Osteoblast (primary cell): ENCODE data around the gene ACOX3. TPM values are rescaled to one million over a fixed set of nuclear protein-coding genes. Genes with fewer than 3 reads are reported as not detected.

ENCODE experiments used
- DNase-seq: peaks from one replicate; pipeline ENCODE4 v3.0.0; 2011; ENCODE audit warnings: low spot score, mixed read lengths; ENCODE audit not compliant: insufficient read length; ENCODE audit errors: missing footprints
- H2AFZ ChIP-seq: 2 replicates; pipeline ENCODE4 v1.6.0; 2011; ENCODE audit warnings: mild to moderate bottlenecking, low read length
- H3K27ac ChIP-seq: 2 replicates; pipeline ENCODE4 v1.5.1; 2011; ENCODE audit warnings: mild to moderate bottlenecking, low read depth, low read length, moderate library complexity
- H3K27me3 ChIP-seq: 2 replicates; pipeline ENCODE4 v1.6.0; 2012; ENCODE audit warnings: mild to moderate bottlenecking, control low read depth, inconsistent platforms, low read length, moderate library complexity; ENCODE audit not compliant: insufficient read depth
- H3K36me3 ChIP-seq: 2 replicates; pipeline ENCODE4 v1.5.1; 2011; ENCODE audit warnings: mild to moderate bottlenecking, low read length, control low read depth, moderate library complexity; ENCODE audit not compliant: insufficient read depth
- H3K4me1 ChIP-seq: 2 replicates; pipeline ENCODE4 v1.5.1; 2011; ENCODE audit warnings: mild to moderate bottlenecking, low read length, control low read depth, moderate library complexity; ENCODE audit not compliant: insufficient read depth
- H3K4me2 ChIP-seq: 2 replicates; pipeline ENCODE4 v1.6.0; 2011; ENCODE audit warnings: mild to moderate bottlenecking, low read length; ENCODE audit not compliant: insufficient read depth
- H3K4me3 ChIP-seq: fragments of 200-600 bp; sonication (generic); 3 replicates; pipeline ENCODE4 v1.5.1; 2012; ENCODE audit warnings: mild to moderate bottlenecking, low read length, inconsistent platforms; ENCODE audit not compliant: insufficient read depth
- H3K79me2 ChIP-seq: 2 replicates; pipeline ENCODE4 v1.6.0; 2012; ENCODE audit warnings: mild to moderate bottlenecking, low read length, control low read depth, inconsistent platforms; ENCODE audit not compliant: insufficient read depth
- H3K9me3 ChIP-seq: 2 replicates; pipeline ENCODE4 v1.5.1; 2011; ENCODE audit warnings: low read depth, low read length, control low read depth
- H4K20me1 ChIP-seq: 2 replicates; pipeline ENCODE4 v1.6.0; 2012; ENCODE audit warnings: mild to moderate bottlenecking, low read length, control low read depth; ENCODE audit not compliant: insufficient read depth
- total RNA-seq: library from RNA; depleted of rRNA; stranded (reverse); fragments of >200 nt; gene quantifications from 2 replicates; pipeline ENCODE4 v1.2.3, GENCODE V29; 2012
- TF ChIP-seq, protein P1 (sequence below): IDR thresholded peaks from 2 replicates; pipeline ENCODE4 v1.5.1; 2011; ENCODE audit warnings: mild to moderate bottlenecking, low read depth, low read length, moderate library complexity; ENCODE audit errors: extremely low read depth

ACOX3 gene
- total RNA-seq, 1 donor, result 24.2 TPM

DNA sequence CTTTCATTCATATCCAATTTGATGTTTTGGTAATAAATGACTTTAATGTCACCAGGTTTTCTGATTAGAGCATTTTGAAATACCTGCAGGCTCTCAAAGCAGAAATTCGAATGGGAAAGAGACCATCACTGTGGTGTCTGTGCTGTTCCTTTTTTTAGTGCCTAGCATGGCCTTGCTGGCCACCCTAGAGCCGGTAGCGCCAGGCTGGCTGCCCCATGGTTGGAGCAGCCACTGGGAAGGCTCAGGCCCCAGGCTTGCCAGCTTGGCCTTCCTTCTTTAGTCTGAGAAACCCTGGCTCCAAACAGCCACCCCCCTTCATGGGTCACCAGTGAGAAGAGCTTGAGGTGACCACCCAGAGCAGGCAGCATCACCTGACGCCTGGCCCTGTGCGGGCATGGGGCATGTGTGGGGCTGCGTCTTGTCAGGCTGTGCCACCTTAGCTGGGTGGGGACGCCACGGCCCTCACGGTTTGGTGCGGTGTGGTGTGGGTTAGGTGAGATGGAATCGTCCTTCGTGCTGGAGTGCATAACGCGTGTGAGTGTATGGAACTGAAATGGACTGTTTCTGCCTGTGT is 30.0 kb upstream of the ACOX3 start:
- Histone ChIP-seq H3K4me1 (peaks cover 21% of the 10 kb centered on the region), H2AFZ (no peak overlapping the region), H3K4me3 (no peak overlapping the region), H3K36me3 (peaks cover 30% of the 10 kb centered on the region), H3K27me3 (no peaks in the 10 kb centered on the region), H4K20me1 (peaks cover 12% of the 10 kb centered on the region), H3K4me2 (no peak overlapping the region), H3K79me2 (no peaks in the 10 kb centered on the region), H3K27ac (no peak overlapping the region), H3K9me3 (no peaks in the 10 kb centered on the region)
- peak; percentile 62 for DNase-seq
- TF ChIP-seq, protein P1, sequence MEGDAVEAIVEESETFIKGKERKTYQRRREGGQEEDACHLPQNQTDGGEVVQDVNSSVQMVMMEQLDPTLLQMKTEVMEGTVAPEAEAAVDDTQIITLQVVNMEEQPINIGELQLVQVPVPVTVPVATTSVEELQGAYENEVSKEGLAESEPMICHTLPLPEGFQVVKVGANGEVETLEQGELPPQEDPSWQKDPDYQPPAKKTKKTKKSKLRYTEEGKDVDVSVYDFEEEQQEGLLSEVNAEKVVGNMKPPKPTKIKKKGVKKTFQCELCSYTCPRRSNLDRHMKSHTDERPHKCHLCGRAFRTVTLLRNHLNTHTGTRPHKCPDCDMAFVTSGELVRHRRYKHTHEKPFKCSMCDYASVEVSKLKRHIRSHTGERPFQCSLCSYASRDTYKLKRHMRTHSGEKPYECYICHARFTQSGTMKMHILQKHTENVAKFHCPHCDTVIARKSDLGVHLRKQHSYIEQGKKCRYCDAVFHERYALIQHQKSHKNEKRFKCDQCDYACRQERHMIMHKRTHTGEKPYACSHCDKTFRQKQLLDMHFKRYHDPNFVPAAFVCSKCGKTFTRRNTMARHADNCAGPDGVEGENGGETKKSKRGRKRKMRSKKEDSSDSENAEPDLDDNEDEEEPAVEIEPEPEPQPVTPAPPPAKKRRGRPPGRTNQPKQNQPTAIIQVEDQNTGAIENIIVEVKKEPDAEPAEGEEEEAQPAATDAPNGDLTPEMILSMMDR, result no peak

DNA sequence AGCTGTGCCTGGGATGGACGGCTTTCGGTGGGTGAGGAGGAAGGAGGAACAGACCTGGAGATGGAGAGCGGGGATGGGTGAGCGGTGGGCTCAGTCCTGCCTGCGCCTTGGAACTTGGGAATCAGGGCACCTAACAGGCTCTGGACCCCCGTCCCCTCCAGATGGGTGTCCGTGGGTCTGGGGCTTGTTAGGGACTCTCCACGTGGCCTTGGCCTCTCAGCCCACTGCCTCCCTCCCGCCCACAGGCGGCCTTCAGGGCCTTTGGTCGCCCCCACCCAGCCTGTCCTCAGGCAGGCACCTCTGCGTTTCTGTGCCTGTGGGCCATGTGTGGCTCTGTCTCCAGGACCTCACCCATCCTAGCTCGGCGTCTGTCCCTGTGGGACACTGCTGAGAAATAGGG is 29.0 kb upstream of the ACOX3 start:
- peaks cover 35% of the 10 kb centered on the region for H3K36me3 ChIP-seq
- H3K4me1 ChIP-seq, result peaks cover 21% of the 10 kb centered on the region
- no peak overlapping the region for H3K4me2 ChIP-seq
- H3K79me2 ChIP-seq, result no peaks in the 10 kb centered on the region
- H2AFZ ChIP-seq, result no peak overlapping the region
- no peak overlapping the region for H3K4me3 ChIP-seq
- no peaks in the 10 kb centered on the region for H3K9me3 ChIP-seq
- no peak overlapping the region for H3K27ac ChIP-seq
- peak; percentile 65 for DNase-seq
- peaks cover 12% of the 10 kb centered on the region for H4K20me1 ChIP-seq
- TF ChIP-seq, protein P1, result no peak
- no peaks in the 10 kb centered on the region for H3K27me3 ChIP-seq

DNA sequence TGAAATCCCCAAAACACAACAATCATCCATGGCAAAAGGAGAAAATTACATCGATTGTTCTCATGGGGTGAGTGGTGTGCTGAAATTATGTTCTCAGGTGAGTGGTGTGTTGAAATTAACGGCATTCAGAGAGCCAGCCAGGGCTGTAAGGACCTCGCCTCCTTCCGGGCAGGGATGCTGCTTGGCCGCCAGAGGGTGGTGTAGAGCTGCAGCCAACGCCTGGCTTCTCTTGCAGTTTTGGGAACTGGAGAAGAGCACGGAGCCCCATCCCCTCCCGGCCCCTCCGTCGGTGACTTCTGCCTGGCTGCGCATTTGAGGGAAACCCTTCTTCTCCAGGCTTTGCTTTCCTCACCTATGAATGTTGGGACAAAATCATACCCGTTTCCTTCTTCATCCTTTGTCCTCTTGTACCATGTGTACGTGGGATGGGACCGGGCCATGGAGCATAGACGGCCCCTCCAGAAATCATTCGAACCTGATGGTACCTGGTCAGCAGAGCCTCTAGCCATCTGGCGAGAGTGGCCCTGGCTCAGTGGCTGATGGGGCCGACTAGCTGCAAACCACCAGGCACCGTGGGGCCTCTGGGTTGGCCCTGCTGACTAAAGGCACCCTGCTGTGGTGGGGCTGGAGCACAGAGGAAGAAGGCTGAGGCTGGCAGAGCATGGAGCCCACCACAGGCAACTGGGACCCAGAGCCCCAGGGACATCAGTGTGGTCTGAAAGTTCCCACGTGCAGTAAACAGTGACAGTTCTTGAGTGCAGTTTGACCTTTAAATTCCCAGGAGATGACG is 28.4 kb upstream of the ACOX3 start:
- H3K4me2 ChIP-seq, result no peak overlapping the region
- peak; percentile 96 for DNase-seq
- peaks cover 12% of the 10 kb centered on the region for H4K20me1 ChIP-seq
- H3K27me3 ChIP-seq, result no peaks in the 10 kb centered on the region
- peaks cover 42% of the 10 kb centered on the region for H3K36me3 ChIP-seq
- no peak overlapping the region for H3K27ac ChIP-seq
- H3K9me3 ChIP-seq, result no peaks in the 10 kb centered on the region
- H3K4me1 ChIP-seq, result peaks cover 21% of the 10 kb centered on the region
- H2AFZ ChIP-seq, result no peak overlapping the region
- H3K79me2 ChIP-seq, result no peaks in the 10 kb centered on the region
- no peak overlapping the region for H3K4me3 ChIP-seq
- TF ChIP-seq, protein P1, result peak; percentile 95

DNA sequence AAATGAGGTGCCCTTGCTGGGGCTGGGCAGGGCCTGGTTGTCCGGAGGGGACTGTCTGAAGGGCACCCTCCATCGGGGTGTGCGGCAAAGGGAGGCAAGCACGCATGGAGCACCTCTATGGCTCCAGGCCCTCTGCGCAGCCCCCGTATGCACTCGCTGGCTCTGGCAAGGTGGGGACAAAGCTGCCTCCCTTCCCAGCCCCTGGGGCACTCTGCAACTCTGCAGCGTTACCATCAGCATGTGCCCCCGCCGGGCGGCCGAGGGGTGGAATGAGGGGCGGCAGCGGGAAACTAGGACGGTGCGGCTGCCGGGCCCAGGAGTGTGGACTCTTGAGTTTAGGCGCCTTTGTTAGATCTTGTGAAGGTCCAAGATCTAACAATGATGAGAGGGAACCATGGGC is 26.5 kb upstream of the ACOX3 start:
- Histone ChIP-seq H4K20me1 (peaks cover 4% of the 10 kb centered on the region), H3K9me3 (no peaks in the 10 kb centered on the region), H3K4me3 (no peak overlapping the region), H3K27ac (no peak overlapping the region), H2AFZ (no peak overlapping the region), H3K27me3 (no peaks in the 10 kb centered on the region), H3K79me2 (no peaks in the 10 kb centered on the region), H3K4me1 (peaks cover 3% of the 10 kb centered on the region), H3K4me2 (no peak overlapping the region), H3K36me3 (peaks cover 42% of the 10 kb centered on the region)
- TF ChIP-seq, protein P1, result no peak
- DNase-seq, result no peak
